ENCODE measurements around the gene MCUB.

The MCUB gene

DNA sequence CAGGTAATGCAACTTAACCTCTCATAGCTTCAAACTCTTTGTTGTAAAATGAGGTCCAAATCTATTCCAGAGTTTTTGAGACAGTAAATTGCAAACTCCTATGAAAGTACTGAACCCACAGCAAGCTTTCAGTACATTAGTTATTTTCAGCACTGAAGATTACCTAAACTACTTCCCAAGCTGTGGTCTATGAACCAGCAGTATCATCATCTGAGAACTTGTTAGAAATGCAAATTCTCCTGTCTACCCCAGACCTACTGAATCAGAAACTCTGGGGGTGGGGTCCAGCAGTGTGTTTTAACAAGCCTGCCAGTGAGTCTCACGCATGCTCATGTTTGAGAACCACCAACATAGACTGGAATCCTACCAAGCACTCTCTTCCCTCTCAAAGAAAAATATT lies 148.9 kb downstream of the MCUB start:
- Histone ChIP-seq H3K27ac (ENCODE audit: extremely low read depth, low read depth, low read length) (no peak overlapping the region), H3K4me3 (ENCODE audit: low read depth, low read length) (no peak overlapping the region), H3K4me1 (ENCODE audit: control insufficient read depth, insufficient read depth, low read length) (no peaks in the 10 kb centered on the region), H3K36me3 (ENCODE audit: control insufficient read depth in 2 of 2, insufficient read depth in 1 of 2, low read length in 2 of 2) (peaks cover 0 to 40% of the 10 kb centered on the region in 2 experiments; a peak in 2 of 3 replicates), H3K9me3 (ENCODE audit: control insufficient read depth, insufficient read depth, low read depth, low read length) (no peaks in the 10 kb centered on the region)
- TF ChIP-seq, protein P1, sequence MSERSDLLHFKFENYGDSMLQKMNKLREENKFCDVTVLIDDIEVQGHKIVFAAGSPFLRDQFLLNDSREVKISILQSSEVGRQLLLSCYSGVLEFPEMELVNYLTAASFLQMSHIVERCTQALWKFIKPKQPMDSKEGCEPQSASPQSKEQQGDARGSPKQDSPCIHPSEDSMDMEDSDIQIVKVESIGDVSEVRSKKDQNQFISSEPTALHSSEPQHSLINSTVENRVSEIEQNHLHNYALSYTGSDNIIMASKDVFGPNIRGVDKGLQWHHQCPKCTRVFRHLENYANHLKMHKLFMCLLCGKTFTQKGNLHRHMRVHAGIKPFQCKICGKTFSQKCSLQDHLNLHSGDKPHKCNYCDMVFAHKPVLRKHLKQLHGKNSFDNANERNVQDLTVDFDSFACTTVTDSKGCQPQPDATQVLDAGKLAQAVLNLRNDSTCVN (tag by site-specific recombination; optimal IDR thresholded peaks at IDR 0.05), result no peak
- no peak for TF ChIP-seq ZNF654 (tag by site-specific recombination; IDR thresholded peaks at IDR 0.05; ENCODE audit: low read depth)
- POLR2A ChIA-PET, result no interaction called here
- CTCF ChIA-PET, result no interaction called here

DNA sequence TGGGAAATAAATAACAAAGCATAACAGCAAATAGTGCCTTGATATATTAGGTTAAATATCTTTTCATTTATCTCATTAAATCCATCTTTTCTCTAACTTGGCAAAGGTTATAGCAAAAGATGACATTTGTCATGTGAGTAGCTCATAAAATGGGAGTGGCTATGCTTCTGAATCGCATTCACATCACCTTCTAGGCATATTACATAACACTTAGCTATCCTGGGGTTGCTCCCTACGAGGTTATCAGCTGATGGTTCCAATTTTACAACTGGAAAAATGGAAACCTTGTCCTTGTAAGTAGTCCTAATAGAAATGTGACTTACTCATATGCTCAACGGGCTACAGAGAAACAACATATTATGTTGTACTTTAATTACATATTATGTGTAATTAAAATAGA lies 153.5 kb downstream of the MCUB start:
- H3K4me1 ChIP-seq (ENCODE audit: control insufficient read depth, insufficient read depth, low read length), result no peaks in the 10 kb centered on the region
- ChIA-PET POLR2A (interaction anchor here (0.7 kb wide), 1 partner anchor 10 kb away, joined by 3 read pairs; the partner anchor contains the start of gene CASP6), CTCF (no interaction called here)
- no peaks in the 10 kb centered on the region for H3K9me3 ChIP-seq (ENCODE audit: control insufficient read depth, insufficient read depth, low read depth, low read length)
- H3K4me3 ChIP-seq (ENCODE audit: low read depth, low read length), result no peak overlapping the region
- H3K36me3 ChIP-seq (ENCODE audit: control insufficient read depth in 2 of 2, insufficient read depth in 1 of 2, low read length in 2 of 2), result peaks cover 16 to 61% of the 10 kb centered on the region in 2 experiments
- no peak overlapping the region for H3K27ac ChIP-seq (ENCODE audit: extremely low read depth, low read depth, low read length)
- no peak for TF ChIP-seq ZNF433 (tag by site-specific recombination; IDR thresholded peaks at IDR 0.05; ENCODE audit: low read depth)
- TF ChIP-seq KLF7 (tag by site-specific recombination; IDR thresholded peaks at IDR 0.05; ENCODE audit: borderline replicate concordance), result no peak
- no peak for TF ChIP-seq ZNF214 (tag by site-specific recombination; IDR thresholded peaks at IDR 0.05; ENCODE audit: borderline replicate concordance)
- TF ChIP-seq GFI1B (tag by site-specific recombination; IDR thresholded peaks at IDR 0.05), result no peak
- TF ChIP-seq HOXA7 (CRISPR knock-in tag; IDR thresholded peaks at IDR 0.05; ENCODE audit: borderline replicate concordance), result no peak
- no peak for TF ChIP-seq ZNF785 (tag by site-specific recombination; IDR thresholded peaks at IDR 0.05)
- TF ChIP-seq ZNF16 (tag by site-specific recombination; IDR thresholded peaks at IDR 0.05; ENCODE audit: low read depth), result no peak
- TF ChIP-seq, protein P2, sequence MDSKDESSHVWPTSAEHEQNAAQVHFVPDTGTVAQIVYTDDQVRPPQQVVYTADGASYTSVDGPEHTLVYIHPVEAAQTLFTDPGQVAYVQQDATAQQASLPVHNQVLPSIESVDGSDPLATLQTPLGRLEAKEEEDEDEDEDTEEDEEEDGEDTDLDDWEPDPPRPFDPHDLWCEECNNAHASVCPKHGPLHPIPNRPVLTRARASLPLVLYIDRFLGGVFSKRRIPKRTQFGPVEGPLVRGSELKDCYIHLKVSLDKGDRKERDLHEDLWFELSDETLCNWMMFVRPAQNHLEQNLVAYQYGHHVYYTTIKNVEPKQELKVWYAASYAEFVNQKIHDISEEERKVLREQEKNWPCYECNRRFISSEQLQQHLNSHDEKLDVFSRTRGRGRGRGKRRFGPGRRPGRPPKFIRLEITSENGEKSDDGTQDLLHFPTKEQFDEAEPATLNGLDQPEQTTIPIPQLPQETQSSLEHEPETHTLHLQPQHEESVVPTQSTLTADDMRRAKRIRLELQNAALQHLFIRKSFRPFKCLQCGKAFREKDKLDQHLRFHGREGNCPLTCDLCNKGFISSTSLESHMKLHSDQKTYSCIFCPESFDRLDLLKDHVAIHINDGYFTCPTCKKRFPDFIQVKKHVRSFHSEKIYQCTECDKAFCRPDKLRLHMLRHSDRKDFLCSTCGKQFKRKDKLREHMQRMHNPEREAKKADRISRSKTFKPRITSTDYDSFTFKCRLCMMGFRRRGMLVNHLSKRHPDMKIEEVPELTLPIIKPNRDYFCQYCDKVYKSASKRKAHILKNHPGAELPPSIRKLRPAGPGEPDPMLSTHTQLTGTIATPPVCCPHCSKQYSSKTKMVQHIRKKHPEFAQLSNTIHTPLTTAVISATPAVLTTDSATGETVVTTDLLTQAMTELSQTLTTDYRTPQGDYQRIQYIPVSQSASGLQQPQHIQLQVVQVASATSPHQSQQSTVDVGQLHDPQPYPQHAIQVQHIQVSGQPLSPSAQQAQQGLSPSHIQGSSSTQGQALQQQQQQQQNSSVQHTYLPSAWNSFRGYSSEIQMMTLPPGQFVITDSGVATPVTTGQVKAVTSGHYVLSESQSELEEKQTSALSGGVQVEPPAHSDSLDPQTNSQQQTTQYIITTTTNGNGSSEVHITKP (tag by site-specific recombination; IDR thresholded peaks at IDR 0.05), result no peak
- no peak for TF ChIP-seq BCL11B (tag by site-specific recombination; IDR thresholded peaks at IDR 0.05; ENCODE audit: low read depth)
- no peak for TF ChIP-seq KLF10 (tag by site-specific recombination; IDR thresholded peaks at IDR 0.05)
- no peak for TF ChIP-seq FEZF1 (tag by site-specific recombination; IDR thresholded peaks at IDR 0.05)
- TF ChIP-seq, protein P3, sequence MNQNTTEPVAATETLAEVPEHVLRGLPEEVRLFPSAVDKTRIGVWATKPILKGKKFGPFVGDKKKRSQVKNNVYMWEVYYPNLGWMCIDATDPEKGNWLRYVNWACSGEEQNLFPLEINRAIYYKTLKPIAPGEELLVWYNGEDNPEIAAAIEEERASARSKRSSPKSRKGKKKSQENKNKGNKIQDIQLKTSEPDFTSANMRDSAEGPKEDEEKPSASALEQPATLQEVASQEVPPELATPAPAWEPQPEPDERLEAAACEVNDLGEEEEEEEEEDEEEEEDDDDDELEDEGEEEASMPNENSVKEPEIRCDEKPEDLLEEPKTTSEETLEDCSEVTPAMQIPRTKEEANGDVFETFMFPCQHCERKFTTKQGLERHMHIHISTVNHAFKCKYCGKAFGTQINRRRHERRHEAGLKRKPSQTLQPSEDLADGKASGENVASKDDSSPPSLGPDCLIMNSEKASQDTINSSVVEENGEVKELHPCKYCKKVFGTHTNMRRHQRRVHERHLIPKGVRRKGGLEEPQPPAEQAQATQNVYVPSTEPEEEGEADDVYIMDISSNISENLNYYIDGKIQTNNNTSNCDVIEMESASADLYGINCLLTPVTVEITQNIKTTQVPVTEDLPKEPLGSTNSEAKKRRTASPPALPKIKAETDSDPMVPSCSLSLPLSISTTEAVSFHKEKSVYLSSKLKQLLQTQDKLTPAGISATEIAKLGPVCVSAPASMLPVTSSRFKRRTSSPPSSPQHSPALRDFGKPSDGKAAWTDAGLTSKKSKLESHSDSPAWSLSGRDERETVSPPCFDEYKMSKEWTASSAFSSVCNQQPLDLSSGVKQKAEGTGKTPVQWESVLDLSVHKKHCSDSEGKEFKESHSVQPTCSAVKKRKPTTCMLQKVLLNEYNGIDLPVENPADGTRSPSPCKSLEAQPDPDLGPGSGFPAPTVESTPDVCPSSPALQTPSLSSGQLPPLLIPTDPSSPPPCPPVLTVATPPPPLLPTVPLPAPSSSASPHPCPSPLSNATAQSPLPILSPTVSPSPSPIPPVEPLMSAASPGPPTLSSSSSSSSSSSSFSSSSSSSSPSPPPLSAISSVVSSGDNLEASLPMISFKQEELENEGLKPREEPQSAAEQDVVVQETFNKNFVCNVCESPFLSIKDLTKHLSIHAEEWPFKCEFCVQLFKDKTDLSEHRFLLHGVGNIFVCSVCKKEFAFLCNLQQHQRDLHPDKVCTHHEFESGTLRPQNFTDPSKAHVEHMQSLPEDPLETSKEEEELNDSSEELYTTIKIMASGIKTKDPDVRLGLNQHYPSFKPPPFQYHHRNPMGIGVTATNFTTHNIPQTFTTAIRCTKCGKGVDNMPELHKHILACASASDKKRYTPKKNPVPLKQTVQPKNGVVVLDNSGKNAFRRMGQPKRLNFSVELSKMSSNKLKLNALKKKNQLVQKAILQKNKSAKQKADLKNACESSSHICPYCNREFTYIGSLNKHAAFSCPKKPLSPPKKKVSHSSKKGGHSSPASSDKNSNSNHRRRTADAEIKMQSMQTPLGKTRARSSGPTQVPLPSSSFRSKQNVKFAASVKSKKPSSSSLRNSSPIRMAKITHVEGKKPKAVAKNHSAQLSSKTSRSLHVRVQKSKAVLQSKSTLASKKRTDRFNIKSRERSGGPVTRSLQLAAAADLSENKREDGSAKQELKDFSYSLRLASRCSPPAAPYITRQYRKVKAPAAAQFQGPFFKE (tag by site-specific recombination; IDR thresholded peaks at IDR 0.05; ENCODE audit: borderline replicate concordance), result no peak
- no peak for TF ChIP-seq ZSCAN23 (tag by site-specific recombination; IDR thresholded peaks at IDR 0.05)
- TF ChIP-seq ZNF707 (tag by site-specific recombination; IDR thresholded peaks at IDR 0.05), result no peak
- TF ChIP-seq ZNF292 (tag by site-specific recombination; IDR thresholded peaks at IDR 0.05; ENCODE audit: borderline replicate concordance, low read depth), result no peak
- no peak for TF ChIP-seq GLIS2 (tag by site-specific recombination; IDR thresholded peaks at IDR 0.05)
- TF ChIP-seq, protein P4, sequence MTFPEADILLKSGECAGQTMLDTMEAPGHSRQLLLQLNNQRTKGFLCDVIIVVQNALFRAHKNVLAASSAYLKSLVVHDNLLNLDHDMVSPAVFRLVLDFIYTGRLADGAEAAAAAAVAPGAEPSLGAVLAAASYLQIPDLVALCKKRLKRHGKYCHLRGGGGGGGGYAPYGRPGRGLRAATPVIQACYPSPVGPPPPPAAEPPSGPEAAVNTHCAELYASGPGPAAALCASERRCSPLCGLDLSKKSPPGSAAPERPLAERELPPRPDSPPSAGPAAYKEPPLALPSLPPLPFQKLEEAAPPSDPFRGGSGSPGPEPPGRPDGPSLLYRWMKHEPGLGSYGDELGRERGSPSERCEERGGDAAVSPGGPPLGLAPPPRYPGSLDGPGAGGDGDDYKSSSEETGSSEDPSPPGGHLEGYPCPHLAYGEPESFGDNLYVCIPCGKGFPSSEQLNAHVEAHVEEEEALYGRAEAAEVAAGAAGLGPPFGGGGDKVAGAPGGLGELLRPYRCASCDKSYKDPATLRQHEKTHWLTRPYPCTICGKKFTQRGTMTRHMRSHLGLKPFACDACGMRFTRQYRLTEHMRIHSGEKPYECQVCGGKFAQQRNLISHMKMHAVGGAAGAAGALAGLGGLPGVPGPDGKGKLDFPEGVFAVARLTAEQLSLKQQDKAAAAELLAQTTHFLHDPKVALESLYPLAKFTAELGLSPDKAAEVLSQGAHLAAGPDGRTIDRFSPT (tag by site-specific recombination; IDR thresholded peaks at IDR 0.05), result no peak
- TF ChIP-seq, protein P5, sequence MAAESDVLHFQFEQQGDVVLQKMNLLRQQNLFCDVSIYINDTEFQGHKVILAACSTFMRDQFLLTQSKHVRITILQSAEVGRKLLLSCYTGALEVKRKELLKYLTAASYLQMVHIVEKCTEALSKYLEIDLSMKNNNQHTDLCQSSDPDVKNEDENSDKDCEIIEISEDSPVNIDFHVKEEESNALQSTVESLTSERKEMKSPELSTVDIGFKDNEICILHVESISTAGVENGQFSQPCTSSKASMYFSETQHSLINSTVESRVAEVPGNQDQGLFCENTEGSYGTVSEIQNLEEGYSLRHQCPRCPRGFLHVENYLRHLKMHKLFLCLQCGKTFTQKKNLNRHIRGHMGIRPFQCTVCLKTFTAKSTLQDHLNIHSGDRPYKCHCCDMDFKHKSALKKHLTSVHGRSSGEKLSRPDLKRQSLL (tag by site-specific recombination; IDR thresholded peaks at IDR 0.05), result no peak
- TF ChIP-seq GLIS1 (tag by site-specific recombination; IDR thresholded peaks at IDR 0.05), result no peak
